K562 (cell line): ENCODE results near the gene GNRHR. TPM values are rescaled to one million over a fixed set of nuclear protein-coding genes. Genes with fewer than 3 reads are reported as not detected.

ENCODE experiments used
- ARID4B ChIP-seq: sonication (generic); formaldehyde crosslinking; IDR thresholded peaks from 2 replicates; pipeline ENCODE4 v1.8.0; 2022; ENCODE audit warnings: mild to moderate bottlenecking, missing genetic modification reagents
- CBFB ChIP-seq: sonication (generic); formaldehyde crosslinking; IDR thresholded peaks from 2 replicates; pipeline ENCODE4 v1.4.0; 2020; ENCODE audit warnings: mild to moderate bottlenecking, missing genetic modification reagents
- CC2D1A ChIP-seq: fragments of 450-650 bp; IDR thresholded peaks from 2 replicates; pipeline ENCODE4 v1.6.1; 2017; ENCODE audit warnings: mild to moderate bottlenecking
- CHD2 ChIP-seq: IDR thresholded peaks from 2 replicates; pipeline ENCODE4 v1.6.1; 2011; ENCODE audit warnings: low read depth, low read length
- CTCF ChIP-seq, 3 experiments: IDR thresholded peaks in 2 of 3; conservative IDR thresholded peaks in 1 of 3; 2 replicates each; pipeline ENCODE4 v1.5.1; 2011 to 2012; ENCODE audit warnings: low read length in 3 of 3, mild to moderate bottlenecking in 3 of 3, control low read depth in 2 of 3, improper control_type of control experiment in 1 of 3, inconsistent platforms in 1 of 3, low read depth in 1 of 3, mixed read lengths in 1 of 3, moderate library complexity in 1 of 3; ENCODE audit not compliant: insufficient read depth in 2 of 3
- GATAD2A ChIP-seq: fragments of 450-650 bp; IDR thresholded peaks from 2 replicates; pipeline ENCODE4 v1.6.1; 2017
- HDGF ChIP-seq: fragments of 450-650 bp; IDR thresholded peaks from 2 replicates; pipeline ENCODE4 v1.6.1; 2016
- MED1 ChIP-seq: sonication (generic); formaldehyde crosslinking; IDR thresholded peaks from 2 replicates; pipeline ENCODE4 v1.8.1; 2023; ENCODE audit warnings: missing genetic modification reagents, borderline replicate concordance
- RERE ChIP-seq: sonication (generic); formaldehyde crosslinking; IDR thresholded peaks from 2 replicates; pipeline ENCODE4 v1.8.0; 2023; ENCODE audit warnings: missing genetic modification reagents, mild to moderate bottlenecking, borderline replicate concordance
- TAF1 ChIP-seq: IDR thresholded peaks from 2 replicates; pipeline ENCODE4 v1.6.1; 2011; ENCODE audit warnings: mild to moderate bottlenecking, low read length, moderate library complexity; ENCODE audit not compliant: insufficient read depth, control insufficient read depth, severe bottlenecking; ENCODE audit errors: extremely low read depth
- TFAP4 ChIP-seq: sonication (generic); formaldehyde crosslinking; IDR thresholded peaks from 2 replicates; pipeline ENCODE4 v1.8.0; 2022; ENCODE audit warnings: missing genetic modification reagents, mild to moderate bottlenecking, moderate library complexity, borderline replicate concordance
- ZFP36 ChIP-seq: fragments of 150-350 bp; IDR thresholded peaks from 2 replicates; pipeline ENCODE4 v1.6.1; 2018; ENCODE audit warnings: low read length, low read depth; ENCODE audit not compliant: partially characterized antibody
- ZNF12 ChIP-seq: sonication (generic); formaldehyde crosslinking; IDR thresholded peaks from 2 replicates; pipeline ENCODE4 v1.4.0; 2020; ENCODE audit warnings: mild to moderate bottlenecking, missing genetic modification reagents
- ZNF133 ChIP-seq: fragments of 250-450 bp; sonication (Bioruptor Pico); IDR thresholded peaks from 2 replicates; pipeline ENCODE4 v1.4.0; 2020; ENCODE audit warnings: mild to moderate bottlenecking
- ZNF146 ChIP-seq: IDR thresholded peaks from one replicate; pipeline ENCODE4 v1.6.1; 2018; ENCODE audit warnings: missing compliant biosample characterization; ENCODE audit not compliant: unreplicated experiment
- ZNF224 ChIP-seq: sonication (generic); formaldehyde crosslinking; IDR thresholded peaks from 2 replicates; pipeline ENCODE4 v1.8.0; 2022; ENCODE audit warnings: mild to moderate bottlenecking, missing genetic modification reagents
- polyA plus RNA-seq, 8 experiments: library from polyadenylated mRNA; depleted of rRNA in 4 of 8; stranded (reverse) in 5 of 8; unstranded in 3 of 8; fragments of >200 nt; fragmentation: Nextera tagmentation in 2 of 8; fragmentation: Illumina TruSeq in 1 of 8; extraction: Ambion mirVana in 2 of 8; extraction: Trizol in 1 of 8; gene quantifications; 2 replicates each; pipeline versions ENCODE4 v1.2.1 to v1.2.3, GENCODE V29; 2011 to 2014; ENCODE audit warnings: inconsistent platforms in 1 of 8, missing spikeins in 1 of 8
- total RNA-seq, 7 experiments: library from RNA; depleted of rRNA in 6 of 7; stranded (reverse); fragments of >200 nt in 6 of 7; fragmentation: Illumina TruSeq in 2 of 7; extraction: Trizol in 2 of 7; gene quantifications; 2 replicates each; pipeline versions ENCODE4 v1.2.1 to v1.2.3, GENCODE V29; 2011 to 2021; ENCODE audit warnings: low replicate concordance in 1 of 7

The GNRHR gene
- total and polyA plus RNA-seq, 9 of the 15 experiments (the other 6 are each of a cell fraction or from before 2014, with no cell fraction given) = 0.06 to 0.13 TPM; not detected in 7

GRCh38 chr4:67702166-67702565 is 52.0 kb downstream of the GNRHR start (continued):
- TF ChIP-seq ARID4B (CRISPR knock-in tag) = no peak
- TF ChIP-seq MED1 (CRISPR knock-in tag) = no peak
- no peak for TF ChIP-seq CC2D1A
- TF ChIP-seq HDGF = no peak
- TF ChIP-seq ZNF133 = no peak
- no peak for TF ChIP-seq CBFB (CRISPR knock-in tag)
- TF ChIP-seq CTCF (IDR thresholded peaks at IDR 0.05 in 2 of 3, conservative IDR thresholded peaks at IDR 0.05 in 1 of 3; ENCODE audit: insufficient read depth in 2 of 3, low read depth in 1 of 3, low read length in 3 of 3) = no peak
- TF ChIP-seq TAF1 = no peak
- no peak for TF ChIP-seq CHD2
- TF ChIP-seq ZNF224 = no peak
- TF ChIP-seq GATAD2A = no peak
- TF ChIP-seq RERE = no peak
- TF ChIP-seq ZNF146 (CRISPR knock-in tag) = no peak
- TF ChIP-seq TFAP4 (CRISPR knock-in tag) = no peak
- no peak for TF ChIP-seq ZNF12 (CRISPR knock-in tag)
- TF ChIP-seq ZFP36 = no peak
